NCI-H1092 (cell line): Measurements from ENCODE around the gene IKZF4.
"Not testable (repeated sequence)": the region's sequence is repeated elsewhere in the genome, so short reads cannot be mapped to it uniquely, and the experiment has no call there.

Source experiments
- DNase-seq: peaks from one replicate; lab custom pipeline; 2025; lab: John Stamatoyannopoulos, UW

The IKZF4 gene

DNA sequence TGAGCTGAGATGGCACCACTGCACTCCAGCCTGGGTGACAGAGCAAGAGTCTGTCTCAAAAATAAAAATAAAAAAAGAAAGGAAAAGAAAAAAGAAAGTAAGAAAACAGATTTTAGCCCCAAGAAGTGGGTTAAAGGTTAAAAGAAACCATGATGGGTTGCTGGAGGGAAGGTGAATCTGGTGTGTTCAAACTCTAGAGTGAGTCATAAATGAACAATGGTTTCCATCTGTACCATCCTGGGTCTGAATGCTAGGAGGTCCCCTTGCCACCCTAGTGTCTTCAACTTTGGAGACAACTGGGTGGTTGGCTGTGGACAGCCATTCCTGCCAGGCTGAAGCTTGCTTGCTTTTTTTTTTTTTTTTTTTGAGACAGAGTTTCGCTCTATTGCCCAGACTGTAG, 19.3 kb downstream of the IKZF4 start:
- no peak for DNase-seq

DNA sequence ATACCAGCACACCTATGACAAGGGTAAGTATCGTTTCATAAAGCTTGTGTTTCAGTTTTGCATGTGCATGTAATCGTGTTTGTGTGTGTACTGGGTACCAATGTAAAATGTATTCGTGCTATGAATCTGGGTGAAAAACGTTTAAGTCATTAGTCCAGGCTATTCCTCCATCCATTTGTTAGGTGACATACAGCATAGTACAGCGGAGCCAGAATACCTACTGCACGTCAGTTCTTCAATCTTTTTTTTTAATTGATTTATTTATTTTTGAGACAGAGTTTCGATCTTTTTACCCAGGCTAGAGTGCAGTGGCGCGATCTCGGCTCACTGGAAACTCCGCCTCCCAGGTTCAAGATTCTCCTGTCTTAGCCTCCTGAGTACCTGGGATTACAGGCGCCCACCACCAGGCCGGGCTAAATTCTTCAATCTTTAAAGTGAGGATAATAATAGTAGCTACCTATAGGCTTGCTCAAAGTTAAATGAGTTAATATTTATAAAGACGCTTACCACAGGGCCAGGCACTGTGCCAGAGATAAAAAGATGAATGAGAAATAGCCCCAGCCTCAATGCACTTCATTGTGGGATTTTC, 20.2 kb downstream of the IKZF4 start:
- DNase-seq: no peak

DNA sequence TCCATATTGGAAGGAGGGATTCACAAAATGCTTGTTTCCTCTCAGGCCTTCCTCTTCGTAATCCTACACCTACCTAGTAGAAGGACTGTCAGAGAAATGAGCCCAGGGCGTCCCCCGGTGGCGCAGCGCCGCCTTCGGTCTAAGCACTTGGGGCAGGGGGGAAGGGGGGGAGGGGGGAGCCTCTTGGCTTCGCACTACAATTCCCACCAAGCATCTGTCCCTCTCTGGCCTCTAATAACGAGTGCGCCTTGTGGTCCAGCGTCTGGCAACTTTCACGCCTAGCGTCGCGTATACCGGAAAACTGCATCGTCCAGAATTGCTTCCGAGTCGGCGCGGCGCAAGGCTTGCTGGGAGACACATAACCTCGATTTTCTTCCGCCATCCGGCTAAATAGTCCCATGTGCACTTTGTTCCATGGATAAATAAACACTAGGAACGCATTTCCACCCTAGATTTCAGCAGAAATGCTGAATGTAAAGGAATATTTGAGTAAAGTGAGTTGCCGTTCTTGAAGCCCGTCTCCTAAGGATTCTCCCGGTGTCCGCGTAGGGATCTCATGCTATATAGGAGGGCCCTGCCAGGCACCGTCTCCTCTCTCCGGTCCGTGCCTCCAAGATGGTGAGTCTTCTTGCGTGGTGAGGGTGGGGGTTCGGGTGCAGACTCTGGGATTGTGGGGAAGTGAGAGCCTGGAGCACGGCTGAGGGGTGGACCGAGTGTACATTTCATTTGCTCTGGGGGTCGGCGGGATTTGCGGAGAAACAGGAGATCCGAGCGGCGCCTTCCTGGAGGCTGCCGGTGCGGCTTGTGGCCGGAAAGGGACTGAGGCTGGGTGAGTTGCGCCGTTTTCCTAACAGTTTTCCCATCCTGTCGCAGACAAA, 20.9 kb downstream of the IKZF4 start, which contains the start of gene RPS26:
Gene RPS26 (plus strand): TSS at position 367 of the 878 bp plus-strand sequence. CDS start 249 bp downstream, at position 616.
- DNase-seq: peak; percentile 97

DNA sequence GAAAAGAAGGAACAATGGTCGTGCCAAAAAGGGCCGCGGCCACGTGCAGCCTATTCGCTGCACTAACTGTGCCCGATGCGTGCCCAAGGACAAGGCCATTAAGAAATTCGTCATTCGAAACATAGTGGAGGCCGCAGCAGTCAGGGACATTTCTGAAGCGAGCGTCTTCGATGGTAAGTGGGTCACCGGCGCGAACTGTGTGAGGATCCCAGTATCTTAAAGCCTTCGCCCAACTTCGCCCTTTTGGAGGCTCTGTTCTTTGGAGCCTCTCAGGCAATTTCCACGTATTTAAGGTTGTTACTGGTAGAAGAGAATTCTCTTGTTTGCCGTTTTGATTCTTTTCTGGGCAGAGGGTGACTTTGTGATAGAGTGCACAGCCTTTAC, 21.6 kb downstream of the IKZF4 start:
- not testable (repeated sequence) for DNase-seq

DNA sequence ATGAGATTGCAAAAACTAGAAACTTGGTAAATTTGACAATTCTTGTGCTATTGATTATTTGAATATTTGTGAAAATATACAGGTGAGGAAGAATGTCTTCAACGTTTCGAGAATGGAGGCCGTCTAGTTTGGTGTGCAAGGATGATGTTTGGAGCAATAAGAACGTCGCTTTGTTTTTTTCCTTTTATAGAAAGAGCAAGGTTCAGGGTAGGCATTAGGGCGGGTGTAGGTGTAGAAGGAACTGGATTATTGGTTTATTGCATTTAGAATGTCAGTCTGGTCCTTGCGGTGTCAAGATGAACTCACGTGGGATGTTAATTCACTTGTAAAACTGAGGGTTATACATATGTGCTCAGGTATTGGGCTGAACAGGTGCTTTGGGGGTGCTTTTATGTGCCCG, 22.0 kb downstream of the IKZF4 start:
- no peak for DNase-seq

DNA sequence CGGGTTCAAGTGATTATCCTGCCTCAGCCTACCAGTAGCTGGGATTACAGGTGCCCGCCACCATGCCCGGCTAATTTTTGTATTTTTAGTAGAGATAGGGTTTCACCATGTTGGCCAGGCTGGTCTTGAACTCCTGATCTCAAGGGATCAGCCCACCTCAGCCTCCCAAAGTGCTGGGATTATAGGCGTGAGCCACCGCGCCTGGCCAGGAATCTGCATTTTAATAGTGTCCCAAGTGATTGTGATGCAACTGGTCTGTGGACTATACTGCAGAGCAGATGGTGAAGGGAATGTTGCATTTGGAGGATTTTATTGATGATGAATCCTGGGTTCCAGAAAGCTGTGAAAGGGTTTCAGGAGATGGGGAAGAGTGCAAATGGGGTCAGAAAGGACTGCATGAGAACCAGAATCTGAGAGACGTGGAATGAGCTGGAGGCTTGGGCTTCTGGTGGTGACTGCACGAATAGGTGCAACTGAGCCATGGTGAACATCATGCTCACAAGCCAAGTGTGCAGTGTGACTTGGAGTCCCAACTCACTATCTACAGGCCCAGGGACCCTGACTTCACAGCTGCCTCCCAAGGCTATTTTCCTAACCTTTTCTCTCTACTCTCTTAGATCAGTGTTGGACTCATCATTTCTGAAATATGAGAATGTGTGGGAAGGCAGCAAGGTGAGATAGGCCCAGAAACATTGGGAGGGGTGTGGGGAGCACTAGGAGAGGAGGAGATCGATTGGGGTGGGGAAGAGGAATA, 25.4 kb downstream of the IKZF4 start:
- DNase-seq: no peak

DNA sequence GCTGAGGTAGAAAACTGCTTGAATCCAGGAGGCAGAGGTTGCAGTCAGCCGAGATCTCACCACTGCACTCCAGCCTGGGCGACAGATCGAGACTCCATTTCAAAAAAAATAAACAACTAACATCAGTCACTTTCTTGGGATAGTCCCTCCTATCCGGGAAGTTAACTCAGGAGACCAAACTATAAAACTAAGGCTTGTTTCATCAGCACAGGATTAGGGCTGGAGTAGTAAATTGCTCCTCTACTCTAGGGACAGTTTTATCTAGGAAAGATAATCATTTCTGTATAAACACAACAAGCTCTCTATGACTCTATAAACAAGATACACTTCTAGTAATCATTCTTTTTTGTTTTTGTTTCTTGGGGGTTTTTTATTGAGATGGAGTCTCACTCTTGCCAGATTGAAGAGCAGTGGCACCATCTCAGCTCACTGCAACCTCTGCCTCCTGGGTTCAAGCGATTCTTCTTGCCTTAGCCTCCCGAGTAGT, 32.6 kb downstream of the IKZF4 start:
- no peak for DNase-seq

DNA sequence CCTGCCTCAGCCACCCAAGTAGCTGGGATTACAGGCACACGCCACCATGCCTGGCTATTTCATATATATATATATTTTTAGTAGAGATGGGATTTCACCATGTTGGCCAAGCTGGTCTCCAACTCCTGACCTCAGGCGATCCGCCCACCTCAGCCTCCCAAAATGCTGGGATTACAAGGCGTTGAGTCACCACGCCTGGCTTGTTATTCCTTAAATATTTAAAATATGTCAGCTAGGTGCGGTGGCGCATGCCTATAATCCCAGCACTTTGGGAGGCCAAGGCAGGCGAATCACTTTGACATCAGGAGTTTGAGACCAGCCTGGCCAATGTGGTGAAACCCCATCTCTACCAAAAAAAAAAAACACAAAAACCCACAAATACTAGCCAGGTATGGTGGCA, 39.1 kb downstream of the IKZF4 start:
- not testable (repeated sequence) for DNase-seq

DNA sequence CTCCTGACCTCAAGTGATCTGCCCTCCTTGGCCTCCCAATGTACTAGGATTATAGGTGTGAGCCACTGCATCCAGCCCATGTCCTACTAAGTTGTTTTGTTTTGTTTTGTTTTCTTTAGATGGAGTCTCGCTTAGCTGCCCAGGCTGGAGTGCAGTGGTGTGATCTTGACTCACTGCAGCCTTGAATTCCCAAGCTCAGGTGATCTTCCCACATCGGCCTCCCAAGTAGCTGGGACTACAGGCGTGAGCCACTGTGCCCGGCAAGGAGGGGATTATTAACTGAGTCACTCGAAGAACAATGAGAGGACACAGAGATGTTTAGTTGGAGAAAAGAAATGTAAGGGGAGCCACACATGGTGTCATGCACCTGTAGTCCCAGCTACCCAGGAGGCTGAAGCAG, 41.1 kb downstream of the IKZF4 start:
- no peak for DNase-seq

DNA sequence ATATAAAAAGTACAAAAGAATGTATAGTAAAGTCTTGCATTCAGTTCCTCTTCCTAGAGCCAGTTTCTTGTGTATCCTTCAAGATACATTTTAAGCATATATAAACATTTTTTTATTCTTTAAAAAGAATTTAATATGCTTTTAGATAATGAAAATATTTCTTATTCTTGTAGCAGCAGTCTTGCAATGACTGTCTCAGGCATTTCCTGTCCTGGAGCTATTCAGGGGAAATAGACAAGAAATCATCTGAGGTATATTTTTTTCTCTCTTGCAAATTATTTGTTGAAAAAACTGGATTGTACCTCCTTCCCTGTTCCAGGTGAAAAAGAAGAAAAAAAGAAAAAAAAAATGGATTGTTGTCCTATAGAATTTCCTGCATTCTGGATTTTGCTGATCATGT, 42.2 kb downstream of the IKZF4 start:
- DNase-seq: no peak

DNA sequence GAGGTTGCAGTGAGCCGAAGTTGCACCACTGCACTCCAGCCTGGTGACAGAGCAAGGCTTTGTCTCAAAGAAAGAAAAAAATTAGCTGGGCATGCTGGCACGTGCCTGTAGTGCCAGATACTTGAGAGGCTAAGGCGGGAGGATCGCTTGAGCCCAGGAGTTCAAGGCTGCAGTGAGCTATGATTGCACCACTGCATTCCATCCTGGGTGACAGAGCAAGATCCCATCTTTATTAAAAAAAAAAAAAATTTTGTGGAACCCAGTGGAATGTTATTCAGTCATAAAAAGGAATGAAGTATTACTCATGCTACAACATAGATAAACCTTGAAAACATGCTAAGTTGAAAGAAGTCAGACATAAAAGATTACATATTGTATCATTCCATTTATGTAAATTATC, 50.8 kb downstream of the IKZF4 start:
- DNase-seq: no peak

DNA sequence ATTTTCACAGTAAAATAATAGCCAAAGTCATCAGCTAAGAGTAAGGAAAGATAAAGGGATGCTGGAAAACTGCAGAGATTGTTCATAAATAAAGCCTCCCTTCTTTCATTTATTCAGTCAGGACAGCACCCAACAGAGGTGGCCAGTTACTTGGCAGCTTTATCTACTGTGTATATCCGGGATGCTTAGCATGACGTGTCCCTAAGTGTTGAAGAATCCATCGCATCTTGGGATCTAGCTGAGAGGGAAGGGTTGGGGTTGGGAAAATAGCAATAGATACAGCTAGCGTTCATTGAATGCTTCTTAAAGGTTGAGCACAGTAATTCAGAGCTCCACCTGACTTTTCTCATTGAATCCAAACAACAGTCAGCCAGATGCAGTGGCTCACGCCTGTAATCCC, 53.6 kb downstream of the IKZF4 start:
- no peak for DNase-seq

DNA sequence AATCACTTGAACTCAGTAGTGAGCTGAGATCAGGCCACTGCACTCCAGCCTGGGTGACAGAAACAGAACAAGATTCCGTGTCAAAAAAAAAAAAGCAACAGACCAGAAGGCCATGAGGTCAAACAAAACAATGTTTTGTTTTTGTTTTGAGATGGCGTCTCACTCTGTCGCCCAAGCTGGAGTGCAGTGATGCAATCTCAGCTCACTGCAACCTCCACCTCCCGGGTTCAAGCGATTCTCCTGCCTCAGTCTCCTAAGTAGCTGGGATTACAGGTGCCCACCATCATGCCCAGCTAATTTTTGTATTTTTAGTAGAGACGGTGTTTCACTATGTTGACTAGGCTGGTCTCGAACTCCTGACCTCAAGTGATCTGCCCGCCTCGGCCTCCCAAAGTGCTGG, 57.1 kb downstream of the IKZF4 start:
- DNase-seq: not testable (repeated sequence)

DNA sequence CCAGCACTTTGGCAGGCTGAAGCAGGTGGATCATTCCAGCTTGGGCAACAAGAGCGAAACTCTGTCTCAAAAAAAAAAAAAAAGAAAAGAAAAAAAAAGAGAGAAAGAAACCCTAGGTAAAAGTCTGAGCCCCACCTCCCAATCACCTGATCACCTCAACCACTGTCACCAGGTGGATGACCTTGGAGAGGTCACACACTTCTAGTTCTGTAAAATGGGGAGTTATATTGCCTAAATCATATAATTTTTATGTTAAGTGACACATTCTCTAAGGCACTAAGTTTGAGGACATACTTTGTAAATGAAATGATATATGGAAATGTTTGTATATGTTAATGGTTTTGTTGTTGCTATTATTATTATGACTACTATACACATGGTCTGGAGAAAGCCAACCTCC, 57.6 kb downstream of the IKZF4 start:
- no peak for DNase-seq

DNA sequence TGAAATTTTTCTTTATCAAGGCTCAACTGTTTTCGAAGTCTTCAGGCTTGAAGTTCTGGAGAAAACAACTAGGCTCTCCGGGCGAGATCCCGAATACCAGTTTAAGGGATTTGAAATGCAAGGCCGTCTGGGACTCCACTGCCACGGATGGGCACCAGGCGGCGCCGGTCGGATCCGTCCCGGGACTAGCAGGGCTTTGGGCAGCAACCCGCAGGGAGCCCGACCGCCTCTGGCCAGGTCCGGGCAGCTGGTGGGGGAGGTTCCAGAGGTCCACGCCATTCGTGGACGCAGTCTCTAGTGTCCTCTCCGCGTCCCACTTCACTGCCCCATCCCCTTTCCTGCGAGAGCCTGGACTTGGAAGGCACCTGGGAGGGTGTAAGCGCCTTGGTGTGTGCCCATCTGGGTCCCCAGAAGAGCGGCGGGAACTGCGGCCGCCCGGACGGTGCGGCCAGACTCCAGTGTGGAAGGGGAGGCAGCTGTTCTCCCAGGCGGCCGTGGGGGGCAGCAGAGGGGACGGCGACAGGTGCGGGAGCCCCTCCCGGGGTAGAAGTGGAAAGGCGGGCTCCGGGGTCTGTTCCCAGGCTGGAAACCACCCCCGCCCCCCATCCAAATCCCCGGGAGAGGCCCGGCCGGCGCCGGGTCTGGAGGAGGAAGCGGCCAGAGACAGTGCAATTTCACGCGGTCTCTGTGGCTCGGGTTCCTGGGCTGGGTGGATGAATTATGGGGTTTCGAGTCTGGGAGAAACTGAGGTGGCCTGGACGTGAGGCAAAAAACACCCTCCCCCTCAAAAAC, 58.3 kb downstream of the IKZF4 start:
- no peak for DNase-seq

DNA sequence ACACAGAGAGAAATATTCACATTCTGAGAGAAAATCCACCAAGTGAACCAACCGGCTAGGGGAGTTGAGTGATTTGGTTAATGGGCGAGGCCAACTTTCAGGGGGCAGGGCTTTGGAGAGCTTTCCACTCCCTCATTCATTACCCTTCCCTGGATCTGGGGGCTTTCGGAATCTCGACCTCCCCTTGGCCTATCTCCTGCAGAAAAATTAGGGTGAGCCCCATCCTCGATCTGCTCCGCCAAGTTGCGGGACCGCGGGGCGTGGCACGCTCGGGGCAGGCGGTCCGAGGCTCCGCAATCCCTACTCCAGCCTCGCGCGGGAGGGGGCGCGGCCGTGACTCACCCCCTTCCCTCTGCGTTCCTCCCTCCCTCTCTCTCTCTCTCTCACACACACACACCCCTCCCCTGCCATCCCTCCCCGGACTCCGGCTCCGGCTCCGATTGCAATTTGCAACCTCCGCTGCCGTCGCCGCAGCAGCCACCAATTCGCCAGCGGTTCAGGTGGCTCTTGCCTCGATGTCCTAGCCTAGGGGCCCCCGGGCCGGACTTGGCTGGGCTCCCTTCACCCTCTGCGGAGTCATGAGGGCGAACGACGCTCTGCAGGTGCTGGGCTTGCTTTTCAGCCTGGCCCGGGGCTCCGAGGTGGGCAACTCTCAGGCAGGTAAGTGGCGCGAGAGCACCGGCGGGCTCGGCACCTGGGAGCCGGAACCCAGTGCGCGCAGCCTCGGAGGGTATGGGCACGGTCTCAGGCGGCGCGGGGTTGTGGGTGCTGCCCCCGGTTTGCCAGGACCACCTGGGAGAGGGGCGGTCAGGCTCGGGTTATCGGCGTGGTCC, 59.1 kb downstream of the IKZF4 start, which contains the start of gene ERBB3:
Gene ERBB3 (plus strand): TSS at position 443 of the 833 bp plus-strand sequence. CDS start 136 bp downstream, at position 579.
- DNase-seq: no peak

DNA sequence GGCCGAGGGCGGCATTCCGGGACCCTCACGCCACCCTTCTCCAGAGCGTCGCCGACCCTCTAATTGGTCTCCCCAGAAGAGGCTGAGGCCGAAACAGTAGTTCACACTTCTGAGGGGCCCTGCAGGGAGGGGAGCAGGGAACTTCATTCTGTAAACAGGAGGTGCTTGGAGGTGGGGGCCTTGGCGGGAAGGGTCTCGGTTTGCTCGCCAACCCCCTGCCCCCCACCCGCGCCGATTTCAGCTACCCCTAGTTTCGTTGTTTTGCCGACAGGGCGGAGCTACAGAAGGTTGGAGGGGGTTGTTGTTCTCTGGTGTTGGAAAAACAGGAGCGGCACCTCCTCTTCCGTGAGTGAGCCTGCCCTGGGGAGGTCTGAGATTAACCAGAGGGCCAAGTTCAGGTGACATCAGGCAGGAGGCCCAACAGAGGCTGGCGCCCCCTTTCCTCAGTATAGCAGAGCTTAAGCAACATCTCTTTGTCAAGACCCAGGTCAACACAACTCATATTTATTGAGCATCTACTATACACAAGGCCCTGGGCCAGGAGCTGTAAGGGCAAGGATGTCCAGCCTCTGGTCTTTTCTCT, 59.8 kb downstream of the IKZF4 start:
- no peak for DNase-seq

DNA sequence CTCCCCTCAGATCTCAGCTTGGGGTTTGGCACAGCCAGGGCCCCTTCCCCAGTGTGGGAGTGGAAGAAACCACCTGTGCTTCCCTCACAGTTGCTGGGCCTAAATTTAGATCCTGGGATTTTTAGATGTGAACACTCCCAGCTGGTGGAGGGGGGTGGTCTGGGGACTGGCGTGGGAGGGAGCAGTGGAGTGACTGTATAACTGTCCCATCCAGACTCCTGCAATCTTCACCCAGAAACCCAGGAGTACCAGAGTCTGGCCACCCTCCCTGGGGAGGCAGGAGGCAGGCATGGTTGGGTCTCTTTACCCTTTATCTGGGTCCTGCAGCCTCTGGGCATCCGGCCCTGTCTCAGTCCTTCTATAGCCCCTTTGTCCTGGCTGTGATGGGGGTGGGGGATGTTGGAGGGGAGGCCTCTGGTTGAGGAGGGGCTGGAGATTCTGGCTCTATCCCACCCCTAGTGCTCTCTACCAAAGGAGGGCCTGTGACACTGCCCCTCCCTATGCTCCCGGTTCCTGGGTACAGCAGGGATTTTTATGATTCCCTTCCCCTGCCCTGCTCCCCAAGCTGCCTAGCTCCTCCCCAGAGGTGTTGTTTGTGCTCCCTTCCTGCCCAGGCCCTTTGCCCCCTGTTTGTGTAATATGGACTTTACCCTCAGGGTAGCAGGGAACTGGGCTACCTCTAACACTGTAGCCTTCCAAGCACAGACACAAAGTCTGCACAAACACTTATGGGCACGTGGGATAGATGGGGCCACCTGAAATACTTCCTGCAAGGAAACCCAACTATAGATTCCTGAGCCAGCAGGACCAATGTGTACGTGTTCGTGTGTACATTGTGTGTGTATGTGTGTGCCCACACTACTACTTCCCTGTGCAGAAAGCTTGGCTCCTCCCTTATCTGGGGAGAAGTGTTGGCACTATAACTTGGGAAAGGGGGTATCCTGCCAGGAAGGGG, 60.8 kb downstream of the IKZF4 start:
- no peak for DNase-seq

DNA sequence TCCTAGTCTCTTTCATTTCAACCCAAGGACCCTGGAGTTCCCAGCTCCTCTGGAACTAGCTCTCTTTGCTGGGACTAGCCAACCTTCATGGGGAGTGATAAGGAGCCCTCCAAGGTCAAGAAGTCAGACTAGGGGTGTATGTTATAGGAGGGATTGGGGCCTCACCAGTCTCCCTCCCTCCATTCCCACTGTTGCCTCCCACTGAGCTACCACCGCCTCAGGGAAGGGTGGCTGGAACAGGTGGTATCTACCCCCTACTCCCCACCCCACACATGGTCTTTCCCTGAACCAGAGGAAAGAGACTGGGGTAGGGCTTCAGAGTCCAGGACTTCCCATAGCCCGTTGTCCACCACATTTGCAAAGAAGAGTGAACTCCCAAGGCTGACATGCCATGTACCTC, 61.5 kb downstream of the IKZF4 start:
- DNase-seq: no peak
